Gastroesophageal sphincter (tissue), 2 donors: ENCODE measurements around the gene GSTT4.
"Not testable (repeated sequence)": the region's sequence is repeated elsewhere in the genome, so short reads cannot be mapped to it uniquely, and the experiment has no call there.

ENCODE experiments used
- POLR2A ChIP-seq, 2 donors: fragments of 450-650 bp; IDR thresholded peaks; one replicate each; pipeline ENCODE4 v1.6.1; 2017; ENCODE audit warnings: antibody characterized with exemption in 2 of 2, mild to moderate bottlenecking in 2 of 2, moderate library complexity in 1 of 2
- POLR2AphosphoS5 ChIP-seq: sonication (generic); formaldehyde crosslinking; IDR thresholded peaks from one replicate; pipeline ENCODE4 v1.6.1; 2017; ENCODE audit warnings: antibody characterized with exemption

GRCh38 chr22:23974345-23974744 is 30.9 kb downstream of the GSTT4 start, which contains the start of gene DDT:
- not testable (repeated sequence) for TF ChIP-seq POLR2A (IDR thresholded peaks at IDR 0.05); POLR2AphosphoS5
